GM06990 (cell line): ENCODE measurements around the gene FAM89B.

ENCODE experiments used
- DNase-seq: peaks from one replicate; pipeline ENCODE4 v3.0.0-alpha.2; 2011; ENCODE audit not compliant: insufficient read length; ENCODE audit errors: extremely low read depth
- H3K27me3 ChIP-seq: replicated peaks from 2 replicates; pipeline ENCODE4 v1.6.0; 2011; ENCODE audit warnings: low read length; ENCODE audit not compliant: control insufficient read depth, insufficient read depth
- H3K36me3 ChIP-seq: 2 replicates; pipeline ENCODE4 v1.5.1; 2011; ENCODE audit warnings: low read length; ENCODE audit not compliant: control insufficient read depth, insufficient read depth
- H3K4me3 ChIP-seq: replicated peaks from 2 replicates; pipeline ENCODE4 v1.5.1; 2011; ENCODE audit warnings: low read depth, mild to moderate bottlenecking, control low read depth, low read length
- TF ChIP-seq, protein P1 (sequence below): IDR thresholded peaks from 2 replicates; pipeline ENCODE4 v1.5.1; 2011; ENCODE audit warnings: low read length, control low read depth, mild to moderate bottlenecking, inconsistent platforms; ENCODE audit not compliant: insufficient read depth, poor library complexity, severe bottlenecking

The FAM89B gene

DNA sequence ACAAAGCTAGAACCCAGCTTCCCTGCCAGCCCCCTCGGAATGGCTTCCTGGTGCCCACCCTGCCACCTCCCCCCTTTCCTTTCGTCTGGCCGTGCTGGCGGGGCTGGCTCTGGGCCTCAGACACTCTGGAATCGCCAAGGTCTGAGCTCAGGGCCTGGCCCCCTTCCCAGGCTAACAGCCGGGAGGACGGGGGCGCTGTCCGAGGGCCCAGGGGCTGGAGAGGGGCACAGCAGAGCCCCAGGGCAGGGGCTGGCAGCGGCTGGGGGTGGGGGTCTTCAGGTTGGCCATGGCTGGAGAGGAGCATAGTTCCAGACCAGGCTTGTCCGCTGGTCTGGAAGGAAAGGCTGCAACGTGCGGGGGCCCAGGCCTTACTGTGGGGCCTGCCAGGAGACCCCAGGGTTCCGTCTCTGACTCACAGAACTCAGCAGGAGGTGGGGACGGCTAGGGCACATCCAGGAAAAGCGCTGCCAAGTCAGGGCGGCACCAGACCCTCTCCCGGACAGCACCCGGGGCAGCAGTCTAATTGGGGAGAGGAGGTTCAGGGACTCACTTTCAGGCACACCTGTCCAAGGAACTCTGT lies 13.3 kb upstream of the FAM89B start:
- Histone ChIP-seq H3K27me3 (no peaks in the 10 kb centered on the region; the same call in 1 of the 2 replicates), H3K36me3 (no peaks in the 10 kb centered on the region), H3K4me3 (no peak overlapping the region)
- TF ChIP-seq, protein P1, sequence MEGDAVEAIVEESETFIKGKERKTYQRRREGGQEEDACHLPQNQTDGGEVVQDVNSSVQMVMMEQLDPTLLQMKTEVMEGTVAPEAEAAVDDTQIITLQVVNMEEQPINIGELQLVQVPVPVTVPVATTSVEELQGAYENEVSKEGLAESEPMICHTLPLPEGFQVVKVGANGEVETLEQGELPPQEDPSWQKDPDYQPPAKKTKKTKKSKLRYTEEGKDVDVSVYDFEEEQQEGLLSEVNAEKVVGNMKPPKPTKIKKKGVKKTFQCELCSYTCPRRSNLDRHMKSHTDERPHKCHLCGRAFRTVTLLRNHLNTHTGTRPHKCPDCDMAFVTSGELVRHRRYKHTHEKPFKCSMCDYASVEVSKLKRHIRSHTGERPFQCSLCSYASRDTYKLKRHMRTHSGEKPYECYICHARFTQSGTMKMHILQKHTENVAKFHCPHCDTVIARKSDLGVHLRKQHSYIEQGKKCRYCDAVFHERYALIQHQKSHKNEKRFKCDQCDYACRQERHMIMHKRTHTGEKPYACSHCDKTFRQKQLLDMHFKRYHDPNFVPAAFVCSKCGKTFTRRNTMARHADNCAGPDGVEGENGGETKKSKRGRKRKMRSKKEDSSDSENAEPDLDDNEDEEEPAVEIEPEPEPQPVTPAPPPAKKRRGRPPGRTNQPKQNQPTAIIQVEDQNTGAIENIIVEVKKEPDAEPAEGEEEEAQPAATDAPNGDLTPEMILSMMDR: no peak
- no peak for DNase-seq

DNA sequence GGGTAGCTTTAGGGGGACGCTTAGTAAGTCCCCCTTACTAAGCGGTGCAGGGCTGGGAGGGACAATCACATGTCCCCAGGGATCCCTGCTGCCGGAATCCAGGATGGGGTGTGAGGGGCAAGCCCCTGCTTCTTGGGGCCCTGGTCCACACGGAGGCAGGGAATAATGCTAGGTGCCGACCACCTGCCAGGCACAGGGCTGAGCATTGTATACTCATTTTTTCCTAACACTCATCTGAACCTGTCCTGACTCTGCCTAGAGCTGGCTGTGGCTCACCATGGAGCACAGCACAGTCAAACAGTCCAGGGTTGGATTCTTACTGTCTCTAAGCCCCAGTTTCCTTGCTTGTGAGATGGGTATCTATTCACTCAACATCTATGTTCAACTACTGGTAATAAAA lies 12.8 kb upstream of the FAM89B start:
- no peak for DNase-seq
- H3K27me3 ChIP-seq: no peaks in the 10 kb centered on the region; the same call in 1 of the 2 replicates
- no peaks in the 10 kb centered on the region for H3K36me3 ChIP-seq
- no peak overlapping the region for H3K4me3 ChIP-seq
- TF ChIP-seq, protein P1: no peak

DNA sequence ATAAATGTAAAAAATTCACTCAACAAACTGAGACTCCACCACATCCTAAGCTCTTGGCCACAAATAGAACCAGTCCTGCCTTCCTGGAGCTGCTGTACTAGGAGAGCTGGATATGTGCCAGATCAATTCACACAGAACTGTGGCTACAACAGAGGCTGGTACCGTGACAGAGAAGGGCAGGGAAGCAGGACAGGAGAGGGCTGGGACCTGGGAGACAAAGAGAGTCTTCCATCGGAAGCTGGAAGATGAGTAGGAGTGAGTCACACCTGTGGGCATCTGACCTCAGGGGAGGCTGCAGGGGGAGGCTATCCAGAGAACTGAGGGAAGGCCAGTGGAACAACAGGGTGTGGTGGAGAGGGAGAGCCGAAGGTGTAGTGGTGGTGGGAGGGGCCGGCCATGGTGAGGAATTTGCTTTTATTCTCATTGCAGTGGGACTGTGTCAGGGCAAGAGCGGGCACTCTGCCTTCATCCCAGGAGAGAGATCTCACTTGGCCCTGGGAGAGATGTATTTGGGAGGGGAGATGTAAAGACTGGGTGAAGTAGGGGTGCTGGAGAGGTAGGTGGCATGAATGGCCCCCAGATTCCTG lies 12.3 kb upstream of the FAM89B start:
- TF ChIP-seq, protein P1: no peak
- Histone ChIP-seq H3K36me3 (no peaks in the 10 kb centered on the region), H3K4me3 (no peak overlapping the region), H3K27me3 (no peaks in the 10 kb centered on the region; the same call in 1 of the 2 replicates)
- DNase-seq: no peak

GRCh38 chr11:65560555-65561418 lies 11.6 kb upstream of the FAM89B start:
- no peak overlapping the region for H3K4me3 ChIP-seq
- no peak for DNase-seq
- H3K27me3 ChIP-seq: no peaks in the 10 kb centered on the region; the same call in 1 of the 2 replicates
- no peaks in the 10 kb centered on the region for H3K36me3 ChIP-seq
- TF ChIP-seq, protein P1: no peak

GRCh38 chr11:65562020-65562419 lies 10.3 kb upstream of the FAM89B start:
- TF ChIP-seq, protein P1: no peak

More at GRCh38 chr11:65562020-65562419, 10.3 kb upstream of the FAM89B start:
- no peaks in the 10 kb centered on the region; the same call in 1 of the 2 replicates for H3K27me3 ChIP-seq
- no peak overlapping the region for H3K4me3 ChIP-seq
- H3K36me3 ChIP-seq: no peaks in the 10 kb centered on the region
- DNase-seq: no peak
